PFSK-1 (cell line): Measurements from ENCODE around the gene RANBP17.

Experiments used
- FOXP2 ChIP-seq: optimal IDR thresholded peaks from 2 replicates; pipeline ENCODE3; 2011; ENCODE audit warnings: borderline replicate concordance, control low read depth, inconsistent platforms; ENCODE audit not compliant: insufficient read depth; ENCODE audit errors: extremely low read length, extremely low read depth
- POLR2AphosphoS5 ChIP-seq: IDR thresholded peaks from 2 replicates; pipeline ENCODE4 v1.6.1; 2012; ENCODE audit warnings: low read depth, mild to moderate bottlenecking, control low read depth, low read length, moderate library complexity
- SIN3A ChIP-seq: IDR thresholded peaks from 2 replicates; pipeline ENCODE4 v1.6.1; 2012; ENCODE audit warnings: mild to moderate bottlenecking, low read length, moderate library complexity, borderline replicate concordance; ENCODE audit not compliant: insufficient read depth
- TAF1 ChIP-seq: IDR thresholded peaks from 2 replicates; pipeline ENCODE4 v1.6.1; 2012; ENCODE audit warnings: low read length, control low read depth, borderline replicate concordance; ENCODE audit not compliant: insufficient read depth
- TF ChIP-seq, protein P1 (sequence below), 2 experiments: IDR thresholded peaks; 2 replicates each; pipeline versions ENCODE4 v1.6.1 to v1.8.0; 2011 to 2012; ENCODE audit warnings: low read depth in 2 of 2, low read length in 2 of 2, control low read depth in 1 of 2, inconsistent platforms in 1 of 2, mild to moderate bottlenecking in 1 of 2, moderate library complexity in 1 of 2; ENCODE audit not compliant: insufficient read depth in 1 of 2

DNA sequence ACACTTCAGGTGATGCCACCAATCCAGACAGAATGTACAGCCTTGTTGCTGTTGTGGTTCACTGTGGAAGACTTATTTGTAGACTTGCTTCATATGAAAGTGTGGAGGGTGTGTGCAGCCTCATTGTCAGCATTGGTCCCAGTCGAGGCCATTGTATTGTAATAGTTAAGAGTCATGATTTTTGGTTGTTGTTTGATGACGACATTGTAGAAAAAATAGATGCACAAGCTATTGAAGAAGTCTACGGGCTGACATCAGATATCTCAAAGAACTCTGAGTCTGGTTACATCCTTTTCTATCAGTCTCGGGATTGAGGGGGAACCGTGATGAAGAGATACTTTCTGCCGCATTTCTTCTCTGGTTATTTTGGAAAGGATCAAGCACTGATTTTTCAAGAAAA lies 390.9 kb downstream of the RANBP17 start:
- TF ChIP-seq POLR2AphosphoS5 (no peak), SIN3A (no peak), FOXP2 (no peak), TAF1 (no peak)
- TF ChIP-seq, protein P1, sequence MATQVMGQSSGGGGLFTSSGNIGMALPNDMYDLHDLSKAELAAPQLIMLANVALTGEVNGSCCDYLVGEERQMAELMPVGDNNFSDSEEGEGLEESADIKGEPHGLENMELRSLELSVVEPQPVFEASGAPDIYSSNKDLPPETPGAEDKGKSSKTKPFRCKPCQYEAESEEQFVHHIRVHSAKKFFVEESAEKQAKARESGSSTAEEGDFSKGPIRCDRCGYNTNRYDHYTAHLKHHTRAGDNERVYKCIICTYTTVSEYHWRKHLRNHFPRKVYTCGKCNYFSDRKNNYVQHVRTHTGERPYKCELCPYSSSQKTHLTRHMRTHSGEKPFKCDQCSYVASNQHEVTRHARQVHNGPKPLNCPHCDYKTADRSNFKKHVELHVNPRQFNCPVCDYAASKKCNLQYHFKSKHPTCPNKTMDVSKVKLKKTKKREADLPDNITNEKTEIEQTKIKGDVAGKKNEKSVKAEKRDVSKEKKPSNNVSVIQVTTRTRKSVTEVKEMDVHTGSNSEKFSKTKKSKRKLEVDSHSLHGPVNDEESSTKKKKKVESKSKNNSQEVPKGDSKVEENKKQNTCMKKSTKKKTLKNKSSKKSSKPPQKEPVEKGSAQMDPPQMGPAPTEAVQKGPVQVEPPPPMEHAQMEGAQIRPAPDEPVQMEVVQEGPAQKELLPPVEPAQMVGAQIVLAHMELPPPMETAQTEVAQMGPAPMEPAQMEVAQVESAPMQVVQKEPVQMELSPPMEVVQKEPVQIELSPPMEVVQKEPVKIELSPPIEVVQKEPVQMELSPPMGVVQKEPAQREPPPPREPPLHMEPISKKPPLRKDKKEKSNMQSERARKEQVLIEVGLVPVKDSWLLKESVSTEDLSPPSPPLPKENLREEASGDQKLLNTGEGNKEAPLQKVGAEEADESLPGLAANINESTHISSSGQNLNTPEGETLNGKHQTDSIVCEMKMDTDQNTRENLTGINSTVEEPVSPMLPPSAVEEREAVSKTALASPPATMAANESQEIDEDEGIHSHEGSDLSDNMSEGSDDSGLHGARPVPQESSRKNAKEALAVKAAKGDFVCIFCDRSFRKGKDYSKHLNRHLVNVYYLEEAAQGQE (IDR thresholded peaks at IDR 0.05; ENCODE audit: insufficient read depth in 1 of 2, low read depth in 2 of 2, low read length in 2 of 2), result no peak
